MM.1S (cell line): ENCODE results near the gene IL3.

Source experiments
- EZH2 ChIP-seq: fragments of 300-600 bp; sonication (generic); optimal IDR thresholded peaks from 2 replicates; pipeline ENCODE3; 2017; ENCODE audit warnings: low read depth, mild to moderate bottlenecking, antibody characterized with exemption, low read length, mixed read lengths
- EZH2phosphoT487 ChIP-seq: fragments of 300-600 bp; sonication (generic); IDR thresholded peaks from 2 replicates; pipeline ENCODE4 v1.6.1; 2018; ENCODE audit warnings: antibody characterized with exemption, low read length
- TF ChIP-seq, protein P1 (sequence below): fragments of 300-600 bp; sonication (generic); IDR thresholded peaks from 2 replicates; pipeline ENCODE4 v1.5.1; 2016; ENCODE audit warnings: antibody characterized with exemption, low read length, mixed read lengths

DNA sequence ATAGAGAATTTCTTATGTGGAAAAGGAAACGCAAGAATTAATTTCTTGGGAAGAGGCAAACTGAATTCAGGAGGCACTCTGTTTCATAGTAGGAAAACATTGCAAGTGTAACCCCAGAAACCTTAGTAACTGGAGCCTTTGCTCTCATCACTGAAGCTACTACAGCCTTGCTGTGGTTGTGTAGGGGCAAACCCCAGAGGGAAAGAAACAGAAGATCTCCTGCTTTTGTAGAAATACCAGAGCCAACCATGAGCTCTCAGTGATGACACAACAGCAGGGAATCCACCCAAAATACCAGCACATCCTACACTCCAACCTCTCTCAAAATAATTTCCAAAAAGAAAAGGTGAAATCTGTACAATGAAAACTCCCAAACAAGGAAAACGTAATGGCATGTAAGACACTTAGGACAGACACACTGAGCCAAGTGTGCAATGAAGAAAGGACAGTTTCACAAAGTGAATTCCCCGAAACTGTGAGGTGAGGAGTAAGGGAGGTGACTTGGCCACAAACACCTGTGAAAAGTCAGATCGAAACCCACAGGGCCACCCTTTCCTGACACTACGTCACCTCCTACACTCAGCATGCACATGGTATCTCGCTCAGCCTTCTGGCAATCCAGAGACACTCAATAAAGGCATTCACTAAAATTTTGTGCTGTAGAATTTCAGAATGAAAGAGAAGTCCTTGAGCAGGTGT is 40.4 kb upstream of the IL3 start:
- TF ChIP-seq, protein P1, sequence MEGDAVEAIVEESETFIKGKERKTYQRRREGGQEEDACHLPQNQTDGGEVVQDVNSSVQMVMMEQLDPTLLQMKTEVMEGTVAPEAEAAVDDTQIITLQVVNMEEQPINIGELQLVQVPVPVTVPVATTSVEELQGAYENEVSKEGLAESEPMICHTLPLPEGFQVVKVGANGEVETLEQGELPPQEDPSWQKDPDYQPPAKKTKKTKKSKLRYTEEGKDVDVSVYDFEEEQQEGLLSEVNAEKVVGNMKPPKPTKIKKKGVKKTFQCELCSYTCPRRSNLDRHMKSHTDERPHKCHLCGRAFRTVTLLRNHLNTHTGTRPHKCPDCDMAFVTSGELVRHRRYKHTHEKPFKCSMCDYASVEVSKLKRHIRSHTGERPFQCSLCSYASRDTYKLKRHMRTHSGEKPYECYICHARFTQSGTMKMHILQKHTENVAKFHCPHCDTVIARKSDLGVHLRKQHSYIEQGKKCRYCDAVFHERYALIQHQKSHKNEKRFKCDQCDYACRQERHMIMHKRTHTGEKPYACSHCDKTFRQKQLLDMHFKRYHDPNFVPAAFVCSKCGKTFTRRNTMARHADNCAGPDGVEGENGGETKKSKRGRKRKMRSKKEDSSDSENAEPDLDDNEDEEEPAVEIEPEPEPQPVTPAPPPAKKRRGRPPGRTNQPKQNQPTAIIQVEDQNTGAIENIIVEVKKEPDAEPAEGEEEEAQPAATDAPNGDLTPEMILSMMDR: no peak
- TF ChIP-seq EZH2phosphoT487 (no peak), EZH2 (no peak)
